Body of pancreas (tissue), 4 donors: Measurements from ENCODE around the gene CCDC47.
A peak's percentile ranks its signal among the peaks of the same experiment; 100 is the strongest.

Source experiments
- CTCF ChIP-seq, 7 experiments: fragments of 450-650 bp in 4 of 7; fragments of 200-600 bp in 3 of 7; sonication (generic) in 3 of 7; IDR thresholded peaks; one replicate each; pipeline ENCODE4 v1.5.1; 2016 to 2019; ENCODE audit warnings: antibody characterized with exemption in 7 of 7
- POLR2A ChIP-seq, 3 donors: fragments of 450-650 bp; IDR thresholded peaks; one replicate each; pipeline ENCODE4 v1.6.1; 2016; ENCODE audit warnings: antibody characterized with exemption in 3 of 3, mild to moderate bottlenecking in 2 of 3

- peak; percentile 47 to 74 (median 56) for TF ChIP-seq CTCF (IDR thresholded peaks at IDR 0.05)
- no peak for TF ChIP-seq POLR2A (IDR thresholded peaks at IDR 0.05)
Measured at GRCh38 chr17:63697341-63698286, 75.8 kb downstream of the CCDC47 start.
